A549 (cell line): ENCODE data around the gene LCA5. TPM values are rescaled to one million over a fixed set of nuclear protein-coding genes. Genes with fewer than 3 reads are reported as not detected.

Experiments used
- ATAC-seq, 2 experiments: fragments of 200-7000 bp in 1 of 2; fragments of >200 bp in 1 of 2; cut with Nextera tagmentation in 1 of 2; cut with Tn5 transposase in 1 of 2; 3 replicates each; pipeline versions ENCODE4 v1.8.0 to v1.9.1; 2018 to 2020; ENCODE audit warnings: mild to moderate bottlenecking in 1 of 2, moderate library complexity in 1 of 2
- CTCF ChIA-PET: fragments of 300-600 bp; sonication (Branson Sonifier 250); formaldehyde crosslinking; extraction: SDS; loops from one replicate; lab custom pipeline; 2021; ENCODE audit warnings: antibody characterized with exemption, inconsistent platforms; lab: Yijun Ruan, JAX
- POLR2A ChIA-PET: fragments of 350-600 bp; formaldehyde crosslinking; extraction: SDS; loops from one replicate; lab custom pipeline; 2021; ENCODE audit warnings: antibody characterized with exemption, inconsistent platforms; lab: Yijun Ruan, JAX
- DNase-seq, 2 experiments: peaks; one replicate each; pipeline versions ENCODE4 v3.0.0 to v3.0.0-alpha.2; 2011 to 2016; ENCODE audit warnings: low read depth in 1 of 2, low spot score in 1 of 2
- FAIRE-seq: peaks from 2 replicates; lab custom pipeline; 2011; peaks lifted over from hg19 to GRCh38; lab: Jason Lieb, UNC
- H3K27ac ChIP-seq, 2 experiments: fragments of >200 bp; sonication (Bioruptor Twin); formaldehyde crosslinking; 3 replicates each; pipeline ENCODE4 v1.5.1; 2016 to 2017
- H3K4me1 ChIP-seq: fragments of >200 bp; sonication (Bioruptor Twin); formaldehyde crosslinking; 3 replicates; pipeline ENCODE4 v1.6.1; 2016
- H3K4me2 ChIP-seq: fragments of >200 bp; sonication (Bioruptor Twin); formaldehyde crosslinking; 3 replicates; pipeline ENCODE4 v1.6.1; 2016
- H3K4me3 ChIP-seq: fragments of >200 bp; sonication (Bioruptor Twin); formaldehyde crosslinking; 3 replicates; pipeline ENCODE4 v1.5.1; 2016
- H3K9me3 ChIP-seq: fragments of >200 bp; sonication (Bioruptor Twin); formaldehyde crosslinking; 3 replicates; pipeline ENCODE4 v1.6.1; 2016
- CBX8 ChIP-seq: fragments of 200-600 bp; sonication (generic); IDR thresholded peaks from 2 replicates; pipeline ENCODE4 v1.6.1; 2016
- CHD2 ChIP-seq: fragments of 150-350 bp; IDR thresholded peaks from 2 replicates; pipeline ENCODE4 v1.6.1; 2014; ENCODE audit warnings: low read length; ENCODE audit not compliant: partially characterized antibody
- EP300 ChIP-seq, 2 experiments: fragments of >200 bp; sonication (Bioruptor Twin); formaldehyde crosslinking; IDR thresholded peaks; 2 replicates in 1 of 2; 3 replicates in 1 of 2; pipeline ENCODE4 v1.6.1; 2016 to 2017
- ESRRA ChIP-seq: fragments of 150-350 bp; IDR thresholded peaks from 2 replicates; pipeline ENCODE4 v1.6.1; 2014; ENCODE audit warnings: mild to moderate bottlenecking, low read length, borderline replicate concordance
- FOSB ChIP-seq: fragments of 250-450 bp; sonication (Bioruptor Pico); IDR thresholded peaks from 2 replicates; pipeline ENCODE4 v1.5.0; 2020; ENCODE audit warnings: mild to moderate bottlenecking, moderate library complexity
- FOSL2 ChIP-seq, 2 experiments: fragments of 450-650 bp in 1 of 2; fragments of >200 bp in 1 of 2; sonication (Bioruptor Twin) in 1 of 2; formaldehyde crosslinking; IDR thresholded peaks; 2 replicates each; pipeline versions ENCODE4 v1.5.0 to v1.6.1; 2016 to 2020; ENCODE audit warnings: mild to moderate bottlenecking in 1 of 2, moderate library complexity in 1 of 2
- GATA3 ChIP-seq: IDR thresholded peaks from 2 replicates; pipeline ENCODE4 v1.6.1; 2012; ENCODE audit warnings: borderline replicate concordance
- HDAC2 ChIP-seq: fragments of 200-600 bp; sonication (generic); IDR thresholded peaks from 2 replicates; pipeline ENCODE4 v1.6.1; 2016
- HES2 ChIP-seq: fragments of >200 bp; sonication (Bioruptor Twin); formaldehyde crosslinking; IDR thresholded peaks from 2 replicates; pipeline ENCODE4 v1.6.1; 2016
- HEYL ChIP-seq: fragments of 250-450 bp; sonication (Bioruptor Pico); IDR thresholded peaks from 2 replicates; pipeline ENCODE4 v1.8.0; 2021; ENCODE audit warnings: mild to moderate bottlenecking, moderate library complexity
- HOXA7 ChIP-seq: fragments of 250-450 bp; sonication (Bioruptor Pico); IDR thresholded peaks from 2 replicates; pipeline ENCODE4 v1.5.0; 2020; ENCODE audit warnings: mild to moderate bottlenecking, moderate library complexity
- HOXB13 ChIP-seq: fragments of 250-450 bp; sonication (Bioruptor Pico); IDR thresholded peaks from 2 replicates; pipeline ENCODE4 v1.5.0; 2020; ENCODE audit warnings: low read depth, mild to moderate bottlenecking, moderate library complexity
- HOXB5 ChIP-seq: fragments of 250-450 bp; sonication (Bioruptor Pico); IDR thresholded peaks from 2 replicates; pipeline ENCODE4 v1.5.0; 2020; ENCODE audit warnings: mild to moderate bottlenecking, moderate library complexity
- KDM1A ChIP-seq: fragments of 200-600 bp; sonication (generic); IDR thresholded peaks from 2 replicates; pipeline ENCODE4 v1.6.1; 2016; ENCODE audit warnings: low read depth, mild to moderate bottlenecking
- KDM5A ChIP-seq: fragments of 200-600 bp; sonication (generic); IDR thresholded peaks from 2 replicates; pipeline ENCODE4 v1.6.1; 2016; ENCODE audit warnings: antibody characterized with exemption, mild to moderate bottlenecking
- MAFK ChIP-seq: fragments of 450-650 bp; IDR thresholded peaks from 2 replicates; pipeline ENCODE4 v1.6.1; 2014; ENCODE audit not compliant: partially characterized antibody
- MAX ChIP-seq: IDR thresholded peaks from 2 replicates; pipeline ENCODE4 v1.6.1; 2012
- MAZ ChIP-seq: fragments of 150-350 bp; IDR thresholded peaks from 2 replicates; pipeline ENCODE4 v1.6.1; 2014; ENCODE audit warnings: antibody characterized with exemption, low read depth, low read length, borderline replicate concordance
- MYC ChIP-seq: IDR thresholded peaks from 2 replicates; pipeline ENCODE4 v1.6.1; 2012; ENCODE audit warnings: mild to moderate bottlenecking, inconsistent platforms, low read length, improper control_type of control experiment, borderline replicate concordance
- POLR2AphosphoS2 ChIP-seq: conservative IDR thresholded peaks from 2 replicates; pipeline ENCODE4 v1.6.1; 2012; ENCODE audit warnings: low read length, improper control_type of control experiment, inconsistent platforms
- RAD21 ChIP-seq, 2 experiments: fragments of >200 bp in 1 of 2; sonication (Bioruptor Twin) in 1 of 2; formaldehyde crosslinking in 1 of 2; IDR thresholded peaks in 1 of 2; conservative IDR thresholded peaks in 1 of 2; 2 replicates in 1 of 2; 3 replicates in 1 of 2; pipeline ENCODE4 v1.6.1; 2012 to 2018; ENCODE audit warnings: inconsistent platforms in 1 of 2
- RARB ChIP-seq: fragments of 250-450 bp; sonication (Bioruptor Pico); IDR thresholded peaks from 2 replicates; pipeline ENCODE4 v1.8.0; 2021; ENCODE audit warnings: mild to moderate bottlenecking, moderate library complexity
- RFX5 ChIP-seq: fragments of 450-650 bp; IDR thresholded peaks from 2 replicates; pipeline ENCODE4 v1.7.1; 2014; ENCODE audit warnings: antibody characterized with exemption, mild to moderate bottlenecking, moderate library complexity
- RNF2 ChIP-seq: fragments of 200-600 bp; sonication (generic); IDR thresholded peaks from 2 replicates; pipeline ENCODE4 v1.6.1; 2016; ENCODE audit warnings: low read depth, mild to moderate bottlenecking, antibody characterized with exemption, moderate library complexity, borderline replicate concordance
- SREBF2 ChIP-seq: fragments of 450-650 bp; IDR thresholded peaks from 2 replicates; pipeline ENCODE4 v1.6.1; 2014; ENCODE audit warnings: mild to moderate bottlenecking, moderate library complexity
- TP53 ChIP-seq: fragments of 250-450 bp; sonication (Bioruptor Pico); IDR thresholded peaks from 2 replicates; pipeline ENCODE4 v1.5.0; 2021; ENCODE audit warnings: mild to moderate bottlenecking, moderate library complexity
- WGBS: methylation state at CpG from one replicate; pipeline ENCODE4 v1.1.6; 2017; ENCODE audit errors: missing lambda C conversion rate; 5-methylcytosine and 5-hydroxymethylcytosine counted together
- polyA plus RNA-seq, 4 experiments: library from polyadenylated mRNA; depleted of rRNA in 3 of 4; stranded (reverse); fragments of >200 nt; fragmentation: RNase III in 1 of 4; extraction: RNeasy Plus Mini Kit Qiagen cat#74134 plus additional on column Dnase treatment in 1 of 4; gene quantifications; 2 replicates in 3 of 4; 3 replicates in 1 of 4; pipeline ENCODE4 v1.2.3, GENCODE V29; 2011 to 2017
- TF ChIP-seq, protein P1 (sequence below): IDR thresholded peaks from 2 replicates; pipeline ENCODE4 v1.6.1; 2012; ENCODE audit warnings: low read depth, borderline replicate concordance

The LCA5 gene
- polyA plus RNA-seq, 2 of the 4 experiments (the other 2 are of a cell fraction): 1.2 to 3.0 TPM

GRCh38 chr6:79518842-79519241 is 18.4 kb downstream of the LCA5 start:
- H3K9me3 ChIP-seq: no peaks in the 10 kb centered on the region
- no peak overlapping the region for H3K4me2 ChIP-seq
- CTCF ChIA-PET: interaction anchor here (0.6 kb wide), 1 partner anchor 56 kb away, joined by 3 read pairs; no protein-coding TSS in a partner anchor
- no peak overlapping the region for H3K4me3 ChIP-seq
- ATAC-seq: no peak
- no peak overlapping the region for H3K27ac ChIP-seq
- no peak for TF ChIP-seq RFX5
- no peak for TF ChIP-seq CHD2
- no peak for TF ChIP-seq EP300 (IDR thresholded peaks at IDR 0.05)
- TF ChIP-seq KDM1A: no peak
- no peak for TF ChIP-seq ESRRA
- no peak for TF ChIP-seq HDAC2
- no peak for TF ChIP-seq FOSB (CRISPR knock-in tag)
- TF ChIP-seq GATA3: no peak
- TF ChIP-seq KDM5A: no peak
- no peak for TF ChIP-seq RNF2
- no peak for TF ChIP-seq TP53 (CRISPR knock-in tag)
- TF ChIP-seq FOSL2 (IDR thresholded peaks at IDR 0.05): no peak
- TF ChIP-seq FOSL2 (CRISPR knock-in tag; IDR thresholded peaks at IDR 0.05): no peak
- no peak for TF ChIP-seq MYC
- TF ChIP-seq POLR2AphosphoS2: no peak
- TF ChIP-seq RARB (CRISPR knock-in tag): no peak
- TF ChIP-seq MAZ: no peak
- no peak for TF ChIP-seq CBX8
- TF ChIP-seq, all 56 proteins: peak for 0
- DNase-seq (no peak), FAIRE-seq (no peak)
- no peaks in the 10 kb centered on the region for H3K4me1 ChIP-seq
- POLR2A ChIA-PET: no interaction called here

- DNase-seq (no peak), ATAC-seq (no peak), FAIRE-seq (no peak)
- CTCF ChIA-PET: no interaction called here
- 87% methylated on average over 1 of the region's 1 CpG for WGBS
- no peak overlapping the region for H3K4me3 ChIP-seq
- H3K4me1 ChIP-seq: no peaks in the 10 kb centered on the region
- no peak for TF ChIP-seq HOXB5 (CRISPR knock-in tag)
- TF ChIP-seq FOSL2 (IDR thresholded peaks at IDR 0.05): no peak
- no peak for TF ChIP-seq FOSL2 (CRISPR knock-in tag; IDR thresholded peaks at IDR 0.05)
- no peak for TF ChIP-seq EP300 (IDR thresholded peaks at IDR 0.05)
- TF ChIP-seq RAD21 (conservative IDR thresholded peaks at IDR 0.05 in 1 of 2, IDR thresholded peaks at IDR 0.05 in 1 of 2): no peak
- no peak for TF ChIP-seq SREBF2
- no peak for TF ChIP-seq HEYL (CRISPR knock-in tag)
- no peak for TF ChIP-seq MAX
- TF ChIP-seq HOXB13 (CRISPR knock-in tag): no peak
- TF ChIP-seq RFX5: no peak
- no peak for TF ChIP-seq GATA3
- no peak overlapping the region for H3K4me2 ChIP-seq
- H3K9me3 ChIP-seq: no peaks in the 10 kb centered on the region
- no peak overlapping the region for H3K27ac ChIP-seq
- POLR2A ChIA-PET: no interaction called here
Observed at GRCh38 chr6:79515436-79515835, 21.8 kb downstream of the LCA5 start.

DNA sequence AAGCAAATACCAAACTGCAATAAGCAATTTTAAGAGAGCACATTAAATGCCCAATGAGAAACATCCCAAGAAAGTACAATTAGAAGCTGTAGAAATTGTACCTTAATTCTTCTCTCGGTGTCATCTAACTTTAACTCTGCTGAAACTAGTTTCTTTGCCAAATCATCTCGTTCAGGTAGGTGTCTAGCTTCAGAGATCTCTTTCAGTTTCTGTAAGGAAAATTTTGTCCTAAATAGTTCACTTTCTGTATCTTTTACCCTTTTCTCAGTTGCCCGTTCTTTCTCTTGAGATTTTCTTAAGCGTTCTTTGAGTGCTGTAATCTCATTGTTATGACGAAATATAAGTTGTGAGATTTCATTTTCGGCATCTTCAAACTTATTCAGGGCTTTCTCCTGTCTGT is 24.1 kb downstream of the LCA5 start:
- Histone ChIP-seq H3K4me1 (no peaks in the 10 kb centered on the region), H3K4me2 (no peak overlapping the region), H3K27ac (no peak overlapping the region), H3K9me3 (no peaks in the 10 kb centered on the region), H3K4me3 (no peak overlapping the region)
- TF ChIP-seq MAFK (no peak), HES2 (no peak), ESRRA (no peak), EP300 (IDR thresholded peaks at IDR 0.05) (no peak), HOXA7 (CRISPR knock-in tag) (no peak)
- TF ChIP-seq, protein P1, sequence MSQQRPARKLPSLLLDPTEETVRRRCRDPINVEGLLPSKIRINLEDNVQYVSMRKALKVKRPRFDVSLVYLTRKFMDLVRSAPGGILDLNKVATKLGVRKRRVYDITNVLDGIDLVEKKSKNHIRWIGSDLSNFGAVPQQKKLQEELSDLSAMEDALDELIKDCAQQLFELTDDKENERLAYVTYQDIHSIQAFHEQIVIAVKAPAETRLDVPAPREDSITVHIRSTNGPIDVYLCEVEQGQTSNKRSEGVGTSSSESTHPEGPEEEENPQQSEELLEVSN: no peak
- 76% methylated on average over 6 of the region's 6 CpGs for whole genome bisulfite sequencing
- FAIRE-seq (no peak), ATAC-seq (no peak), DNase-seq (no peak)
- POLR2A ChIA-PET: no interaction called here
- CTCF ChIA-PET: no interaction called here
